Epithelial cell of proximal tubule (primary cell): ENCODE data around the gene SPATS1. TPM values are rescaled to one million over a fixed set of nuclear protein-coding genes. Genes with fewer than 3 reads are reported as not detected.

Source experiments
- DNase-seq: peaks from one replicate; pipeline ENCODE4 v3.0.0-alpha.2; 2011; ENCODE audit warnings: low read depth
- H3K4me3 ChIP-seq: 2 replicates; pipeline ENCODE4 v1.5.1; 2011; ENCODE audit warnings: low read depth, mild to moderate bottlenecking, low read length
- total RNA-seq: library from RNA; depleted of rRNA; stranded (reverse); fragments of >200 nt; gene quantifications from 2 replicates; pipeline ENCODE4 v1.2.3, GENCODE V29; 2015
- TF ChIP-seq, protein P1 (sequence below): conservative IDR thresholded peaks from 2 replicates; pipeline ENCODE4 v1.5.1; 2012; ENCODE audit warnings: low read depth, mild to moderate bottlenecking, low read length

The SPATS1 gene
- total RNA-seq, 1 donor from 2014 or later: not detected

DNA sequence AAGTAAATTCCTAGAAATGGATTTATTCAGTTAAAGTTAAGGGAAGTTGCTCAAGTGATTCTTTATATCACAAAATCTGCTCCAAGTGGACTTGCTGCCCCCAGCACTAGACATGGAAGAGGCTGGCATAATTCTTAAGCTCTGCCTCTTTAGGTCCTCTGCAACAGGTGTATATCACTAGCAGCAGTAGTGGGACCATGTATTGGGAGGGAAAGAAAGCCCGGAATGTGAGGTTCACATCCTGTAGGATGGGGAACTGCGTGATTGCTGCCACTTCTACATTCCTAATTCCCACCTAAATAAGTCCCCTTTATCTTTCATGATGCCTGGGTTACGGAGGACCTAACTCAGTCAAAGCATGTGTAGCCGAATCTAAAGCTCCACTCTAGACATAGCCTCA lies 13.2 kb downstream of the SPATS1 start:
- no peak overlapping the region for H3K4me3 ChIP-seq
- DNase-seq: no peak
- TF ChIP-seq, protein P1, sequence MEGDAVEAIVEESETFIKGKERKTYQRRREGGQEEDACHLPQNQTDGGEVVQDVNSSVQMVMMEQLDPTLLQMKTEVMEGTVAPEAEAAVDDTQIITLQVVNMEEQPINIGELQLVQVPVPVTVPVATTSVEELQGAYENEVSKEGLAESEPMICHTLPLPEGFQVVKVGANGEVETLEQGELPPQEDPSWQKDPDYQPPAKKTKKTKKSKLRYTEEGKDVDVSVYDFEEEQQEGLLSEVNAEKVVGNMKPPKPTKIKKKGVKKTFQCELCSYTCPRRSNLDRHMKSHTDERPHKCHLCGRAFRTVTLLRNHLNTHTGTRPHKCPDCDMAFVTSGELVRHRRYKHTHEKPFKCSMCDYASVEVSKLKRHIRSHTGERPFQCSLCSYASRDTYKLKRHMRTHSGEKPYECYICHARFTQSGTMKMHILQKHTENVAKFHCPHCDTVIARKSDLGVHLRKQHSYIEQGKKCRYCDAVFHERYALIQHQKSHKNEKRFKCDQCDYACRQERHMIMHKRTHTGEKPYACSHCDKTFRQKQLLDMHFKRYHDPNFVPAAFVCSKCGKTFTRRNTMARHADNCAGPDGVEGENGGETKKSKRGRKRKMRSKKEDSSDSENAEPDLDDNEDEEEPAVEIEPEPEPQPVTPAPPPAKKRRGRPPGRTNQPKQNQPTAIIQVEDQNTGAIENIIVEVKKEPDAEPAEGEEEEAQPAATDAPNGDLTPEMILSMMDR: no peak

DNA sequence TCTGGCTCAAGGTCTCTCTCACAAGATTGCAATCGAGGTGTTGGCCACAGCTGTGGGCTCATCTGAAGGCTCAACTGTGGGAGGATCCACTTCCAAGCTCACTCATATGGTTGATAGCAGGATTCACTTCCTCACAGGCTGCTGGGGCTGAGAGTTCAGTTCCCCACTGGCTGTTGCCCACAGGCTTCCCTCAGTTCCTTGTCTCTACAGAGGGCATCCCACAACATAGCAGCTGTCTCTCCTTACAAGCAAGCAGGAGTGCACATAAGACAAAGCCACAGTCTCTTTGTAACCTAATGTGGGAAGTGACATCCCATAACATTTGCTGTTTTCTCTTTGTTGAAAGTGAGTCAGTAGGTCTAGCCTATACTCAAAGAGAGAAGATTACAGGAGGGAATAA lies 14.0 kb downstream of the SPATS1 start:
- H3K4me3 ChIP-seq: no peak overlapping the region
- no peak for DNase-seq
- TF ChIP-seq, protein P1: no peak

DNA sequence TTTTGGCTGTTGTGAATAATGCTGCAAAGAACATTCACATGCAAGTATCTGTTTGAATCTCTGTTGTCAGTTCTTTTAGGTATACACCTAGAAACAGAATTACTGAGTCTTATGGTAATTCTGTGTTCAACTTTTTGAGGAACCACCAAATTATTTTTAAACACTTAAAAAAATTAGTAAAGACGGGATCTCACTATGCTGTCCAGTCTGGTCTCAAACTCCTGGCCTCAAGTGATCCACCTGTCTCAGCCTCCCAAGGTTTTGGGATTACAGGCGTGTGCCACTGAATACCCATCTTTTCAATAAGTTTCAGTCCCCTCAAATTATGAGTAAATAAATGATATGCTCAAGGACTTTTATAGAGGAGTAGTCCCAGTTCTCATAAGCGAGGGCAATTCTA lies 17.5 kb downstream of the SPATS1 start:
- H3K4me3 ChIP-seq: no peak overlapping the region
- TF ChIP-seq, protein P1: no peak
- DNase-seq: no peak

DNA sequence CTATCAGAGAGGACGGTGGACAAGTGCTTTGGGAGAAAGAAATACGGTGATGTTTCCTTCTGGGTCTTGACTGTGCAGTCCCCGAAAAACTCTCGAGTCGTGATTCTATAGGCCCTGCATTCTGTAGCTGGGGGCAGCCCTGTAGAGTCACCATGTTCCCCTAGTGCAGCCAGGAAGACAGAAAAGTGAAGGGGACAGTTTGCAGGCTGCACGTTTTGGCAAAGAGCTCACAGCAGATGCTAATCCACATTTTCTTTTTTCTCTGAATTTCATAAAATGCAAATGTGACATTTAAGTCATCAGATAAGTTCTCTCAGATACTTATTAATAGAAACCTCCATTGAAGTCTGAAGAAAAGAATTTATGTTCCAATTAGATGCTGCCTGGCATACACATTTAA lies 19.5 kb downstream of the SPATS1 start:
- H3K4me3 ChIP-seq: no peak overlapping the region
- no peak for DNase-seq
- TF ChIP-seq, protein P1: no peak

DNA sequence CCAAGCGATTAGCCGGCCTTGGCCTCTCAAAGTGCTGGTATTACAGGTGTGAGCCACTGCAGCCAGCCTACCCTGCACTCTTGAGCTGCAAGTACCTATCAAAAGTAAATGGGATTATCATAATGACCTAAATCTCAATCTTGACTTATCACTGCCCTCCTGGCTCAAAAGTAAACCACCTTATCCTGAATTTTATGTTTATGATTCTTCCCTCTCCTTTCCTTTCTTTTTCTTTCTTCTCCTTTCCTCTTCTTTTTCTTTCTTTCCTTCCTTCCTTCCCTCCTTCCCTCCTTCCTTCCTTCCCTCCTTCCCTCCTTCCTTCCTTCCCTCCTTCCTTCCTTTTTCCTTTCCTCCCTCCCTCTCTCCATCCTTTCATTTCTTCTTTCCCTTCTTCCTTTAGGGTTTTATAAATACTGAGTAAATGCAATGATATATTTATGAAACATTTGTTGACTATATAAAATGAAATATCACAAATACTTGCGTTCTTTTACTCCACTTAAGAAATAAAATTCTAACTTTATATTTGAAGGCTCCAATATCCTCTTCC lies 21.0 kb downstream of the SPATS1 start:
- H3K4me3 ChIP-seq: no peak overlapping the region
- TF ChIP-seq, protein P1: no peak
- no peak for DNase-seq

DNA sequence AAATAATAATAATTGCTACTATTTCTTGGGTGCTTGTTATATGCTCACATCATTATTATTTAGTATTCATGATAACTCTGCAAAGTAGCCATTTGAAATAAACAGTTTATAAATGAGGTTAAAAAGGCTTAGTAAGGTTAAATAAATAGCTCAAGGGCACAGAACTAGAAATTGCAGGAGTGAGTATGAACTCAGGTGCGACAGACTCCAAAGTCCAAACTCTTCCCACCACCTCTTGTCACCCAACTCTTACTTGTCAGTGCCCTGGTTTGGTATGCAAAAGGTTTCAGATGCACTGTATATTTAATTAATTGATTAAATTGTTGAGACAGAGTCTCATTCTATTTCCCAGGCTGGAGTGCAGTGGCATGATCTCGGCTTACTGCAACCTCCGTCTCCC lies 24.3 kb downstream of the SPATS1 start:
- DNase-seq: no peak
- TF ChIP-seq, protein P1: no peak
- no peak overlapping the region for H3K4me3 ChIP-seq

DNA sequence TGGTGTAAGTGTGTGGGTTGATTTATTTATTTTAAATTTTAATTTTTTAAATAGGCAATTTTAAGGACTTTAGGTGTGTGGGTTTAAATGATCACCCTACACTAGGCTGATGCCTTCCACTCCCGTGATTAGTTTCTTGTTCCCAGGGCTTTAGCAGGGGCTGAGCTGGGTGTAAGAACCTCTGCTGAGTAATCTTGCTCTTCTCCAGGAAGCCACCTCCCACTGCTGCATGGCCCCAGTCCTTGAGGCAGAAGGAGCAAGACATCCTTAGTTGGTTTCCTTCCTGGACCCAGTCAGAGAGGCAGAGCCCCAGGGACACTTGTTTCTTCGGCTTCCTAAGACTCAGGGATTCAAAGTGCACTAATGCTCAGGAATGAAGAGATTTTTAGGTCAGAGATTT lies 25.2 kb downstream of the SPATS1 start:
- no peak overlapping the region for H3K4me3 ChIP-seq
- no peak for DNase-seq
- TF ChIP-seq, protein P1: no peak
